IPS-NIHi7 (cell line): ENCODE measurements around the gene UBE2U.
A peak's percentile ranks its signal among the peaks of the same experiment; 100 is the strongest.

Experiments used
- DNase-seq: peaks from one replicate; pipeline ENCODE4 v3.0.0; 2012; ENCODE audit warnings: mixed read lengths; ENCODE audit errors: extremely low spot score

UBE2U gene

GRCh38 chr1:64203420-64203819 is at the start of gene UBE2U:
Gene UBE2U (plus strand): TSS chr1:64203623. CDS start chr1:64204051, 428 bp downstream.
- DNase-seq: no peak

- no peak for DNase-seq
Measured at GRCh38 chr1:64155278-64155677, 48.1 kb upstream of the UBE2U start.

GRCh38 chr1:64161357-64161941 is 42.0 kb upstream of the UBE2U start:
- DNase-seq: no peak

- no peak for DNase-seq
Measured at GRCh38 chr1:64162151-64162550, 41.3 kb upstream of the UBE2U start.

- no peak for DNase-seq
Measured at GRCh38 chr1:64162804-64163203, 40.6 kb upstream of the UBE2U start.

- no peak for DNase-seq
Measured at GRCh38 chr1:64163431-64163830, 40.0 kb upstream of the UBE2U start.

GRCh38 chr1:64163970-64164369 is 39.5 kb upstream of the UBE2U start:
- peak; percentile 57 for DNase-seq

GRCh38 chr1:64166629-64167028 is 36.8 kb upstream of the UBE2U start:
- no peak for DNase-seq

GRCh38 chr1:64167176-64167575 is 36.2 kb upstream of the UBE2U start:
- no peak for DNase-seq

- DNase-seq: no peak
Measured at GRCh38 chr1:64171246-64171645, 32.2 kb upstream of the UBE2U start.

- no peak for DNase-seq
Measured at GRCh38 chr1:64171797-64172281, 31.6 kb upstream of the UBE2U start.

GRCh38 chr1:64172458-64172983 is 30.9 kb upstream of the UBE2U start:
- no peak for DNase-seq

GRCh38 chr1:64173336-64173940 is 30.0 kb upstream of the UBE2U start:
- DNase-seq: no peak

- DNase-seq: no peak
Measured at GRCh38 chr1:64175639-64176038, 27.8 kb upstream of the UBE2U start.

- DNase-seq: no peak
Measured at GRCh38 chr1:64176659-64177058, 26.8 kb upstream of the UBE2U start.

GRCh38 chr1:64179588-64179987 is 23.8 kb upstream of the UBE2U start:
- no peak for DNase-seq

- no peak for DNase-seq
Measured at GRCh38 chr1:64182207-64182606, 21.2 kb upstream of the UBE2U start.

GRCh38 chr1:64183395-64184002 is 19.9 kb upstream of the UBE2U start:
- DNase-seq: peak; percentile 35

GRCh38 chr1:64184003-64184440 is 19.4 kb upstream of the UBE2U start:
- no peak for DNase-seq

GRCh38 chr1:64186138-64186897 is 17.1 kb upstream of the UBE2U start:
- DNase-seq: no peak

GRCh38 chr1:64186898-64187280 is 16.5 kb upstream of the UBE2U start:
- DNase-seq: no peak

- DNase-seq: no peak
Measured at GRCh38 chr1:64187646-64188045, 15.8 kb upstream of the UBE2U start.
